Mesodermal cell (in vitro differentiated cells): ENCODE data around the gene BNIP3.
"Not testable (repeated sequence)": the region's sequence is repeated elsewhere in the genome, so short reads cannot be mapped to it uniquely, and the experiment has no call there.

ENCODE experiments used
- H3K27ac ChIP-seq: 2 replicates; pipeline ENCODE4 v1.7.0; 2013; ENCODE audit warnings: mild to moderate bottlenecking, low read depth, low read length, moderate library complexity; ENCODE audit not compliant: severe bottlenecking
- H3K36me3 ChIP-seq: 2 replicates; pipeline ENCODE4 v1.7.1; 2013; ENCODE audit warnings: mild to moderate bottlenecking, low read length, moderate library complexity; ENCODE audit not compliant: control insufficient read depth, insufficient read depth
- H3K4me1 ChIP-seq: one replicate; pipeline ENCODE4 v1.7.1; 2013; ENCODE audit warnings: mild to moderate bottlenecking, low read length; ENCODE audit not compliant: insufficient read depth, control insufficient read depth, poor library complexity, severe bottlenecking
- H3K4me3 ChIP-seq: 2 replicates; pipeline ENCODE4 v1.7.0; 2013; ENCODE audit warnings: low read length, control low read depth, mild to moderate bottlenecking; ENCODE audit not compliant: insufficient read depth, poor library complexity, severe bottlenecking; ENCODE audit errors: extremely low read depth
- H3K9me3 ChIP-seq: 2 replicates; pipeline ENCODE4 v1.7.1; 2013; ENCODE audit warnings: mild to moderate bottlenecking, low read length, moderate library complexity; ENCODE audit not compliant: control insufficient read depth
- WGBS, 2 experiments: methylation state at CpG; one replicate each; pipeline ENCODE4 v1.1.5; 2013; ENCODE audit warnings: missing lambda C conversion rate in 2 of 2; ENCODE audit not compliant: insufficient coverage in 2 of 2; 5-methylcytosine and 5-hydroxymethylcytosine counted together

The BNIP3 gene

DNA sequence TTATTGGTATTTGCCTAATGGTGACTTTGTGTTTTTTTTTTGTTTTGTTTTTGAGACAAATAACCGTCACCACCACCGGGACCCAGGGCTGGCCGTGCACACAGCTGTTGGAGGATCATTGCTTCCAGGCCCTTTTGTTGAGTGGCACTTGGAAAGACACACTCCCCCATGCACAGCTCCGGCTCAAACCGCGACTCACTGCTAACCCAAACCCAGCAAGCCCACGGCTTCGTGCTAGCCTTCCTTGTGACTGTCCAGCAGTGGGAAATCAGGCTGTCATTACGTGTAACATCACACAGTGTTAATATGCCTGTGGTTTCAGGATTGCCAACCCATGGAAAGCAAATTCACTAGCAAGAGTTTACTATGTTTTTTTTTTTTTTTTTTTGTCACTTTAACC, 17.4 kb downstream of the BNIP3 start:
- WGBS, 2 experiments: 93 to 98% methylated on average over 8 to 9 of the region's 9 CpGs
- Histone ChIP-seq H3K36me3 (peaks cover 48% of the 10 kb centered on the region), H3K9me3 (no peaks in the 10 kb centered on the region), H3K4me3 (no peak overlapping the region), H3K4me1 (no peaks in the 10 kb centered on the region), H3K27ac (no peak overlapping the region)

DNA sequence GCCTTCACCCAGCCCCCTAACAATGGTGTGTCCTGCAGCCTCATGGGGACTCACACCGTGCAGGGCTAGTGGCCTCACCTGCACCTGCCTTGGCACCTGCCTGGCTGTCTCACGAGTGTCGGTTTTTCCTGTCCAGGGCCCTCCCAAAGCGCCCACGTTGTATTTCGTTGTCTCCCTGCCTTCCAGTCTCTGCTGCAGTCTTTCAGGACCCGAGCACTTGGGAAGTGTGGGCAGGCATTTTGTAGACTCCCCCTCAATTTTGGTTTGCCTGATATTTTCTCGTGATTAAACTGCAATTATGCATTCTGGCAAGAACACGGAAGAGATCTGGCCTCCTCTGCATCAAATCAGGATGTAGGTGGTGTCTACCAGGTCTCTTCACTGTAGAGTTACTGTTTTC, 17.9 kb downstream of the BNIP3 start:
- Histone ChIP-seq H3K4me3 (no peak overlapping the region), H3K27ac (no peak overlapping the region), H3K36me3 (peaks cover 43% of the 10 kb centered on the region), H3K9me3 (no peaks in the 10 kb centered on the region), H3K4me1 (no peaks in the 10 kb centered on the region)
- WGBS, 2 experiments: 92 to 94% methylated on average over 6 to 9 of the region's 9 CpGs

DNA sequence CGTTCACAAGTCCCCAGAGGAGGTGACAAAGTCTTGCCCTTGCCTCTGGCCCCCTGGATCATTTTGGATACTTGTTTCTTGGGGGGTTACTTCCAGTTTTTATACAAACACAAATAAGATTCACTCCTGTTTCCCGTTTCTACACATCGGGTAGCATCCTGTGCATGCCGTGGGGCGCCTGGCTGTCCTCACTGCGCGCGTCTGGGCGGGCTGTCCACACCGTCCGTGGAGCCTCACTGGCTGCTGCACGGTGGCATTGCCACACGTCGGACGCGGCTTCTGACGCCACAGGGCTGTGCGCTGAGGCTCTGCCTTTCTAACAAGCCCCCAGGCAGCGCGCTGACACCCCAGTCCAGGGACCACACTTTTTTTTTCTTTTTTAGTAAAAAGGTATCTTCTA, 18.4 kb downstream of the BNIP3 start:
- no peaks in the 10 kb centered on the region for H3K4me1 ChIP-seq
- H3K9me3 ChIP-seq: no peaks in the 10 kb centered on the region
- no peak overlapping the region for H3K4me3 ChIP-seq
- no peak overlapping the region for H3K27ac ChIP-seq
- 96 to 99% methylated on average over 14 to 15 of the region's 20 CpGs for WGBS, 2 experiments
- H3K36me3 ChIP-seq: peaks cover 39% of the 10 kb centered on the region

DNA sequence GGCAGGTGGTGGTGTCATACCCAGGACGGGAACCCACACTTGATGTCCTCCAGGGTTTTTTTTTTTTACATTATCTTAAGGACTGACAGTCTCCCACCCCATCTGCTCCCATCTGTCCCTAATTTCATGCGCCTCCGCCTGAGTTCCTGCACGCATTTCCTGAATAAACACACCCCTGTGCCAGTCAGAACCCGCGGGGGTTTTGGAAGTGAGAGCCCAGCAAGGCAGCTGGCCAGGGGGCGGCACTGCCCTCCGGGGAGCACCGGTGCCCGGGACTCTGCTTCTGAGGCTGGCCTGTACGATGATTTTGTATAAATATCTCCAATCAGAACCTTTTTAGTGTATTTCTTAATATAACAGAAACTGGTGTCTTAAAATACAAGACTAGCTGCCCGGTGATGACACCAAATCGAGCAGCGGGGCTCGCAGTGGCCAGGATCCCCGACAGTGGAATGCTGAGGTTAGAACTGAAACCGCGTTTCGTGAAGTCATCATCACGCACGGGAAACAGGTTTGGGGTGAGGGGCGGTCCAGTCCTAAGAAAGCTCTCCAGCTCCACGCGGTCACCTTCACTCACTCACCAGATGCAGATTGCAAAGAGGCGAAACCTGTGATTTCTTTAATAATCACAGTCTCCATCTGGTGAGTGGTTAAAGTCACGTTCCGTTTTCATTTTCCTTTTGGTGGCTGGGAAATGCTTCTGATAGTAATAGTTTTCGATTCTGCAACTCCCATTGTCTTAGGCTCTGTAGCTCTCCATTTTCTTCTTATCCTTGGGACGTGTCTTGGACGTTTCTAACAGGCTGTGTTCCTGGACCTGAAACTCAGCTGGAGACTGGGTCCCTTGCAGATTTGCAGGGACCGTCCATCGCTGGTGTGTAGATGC, 19.7 kb downstream of the BNIP3 start:
- no peaks in the 10 kb centered on the region for H3K9me3 ChIP-seq
- no peaks in the 10 kb centered on the region for H3K4me1 ChIP-seq
- no peak overlapping the region for H3K27ac ChIP-seq
- H3K4me3 ChIP-seq: no peak overlapping the region
- WGBS, 2 experiments: 94 to 97% methylated on average over 21 to 25 of the region's 32 CpGs
- peaks cover 39% of the 10 kb centered on the region for H3K36me3 ChIP-seq

DNA sequence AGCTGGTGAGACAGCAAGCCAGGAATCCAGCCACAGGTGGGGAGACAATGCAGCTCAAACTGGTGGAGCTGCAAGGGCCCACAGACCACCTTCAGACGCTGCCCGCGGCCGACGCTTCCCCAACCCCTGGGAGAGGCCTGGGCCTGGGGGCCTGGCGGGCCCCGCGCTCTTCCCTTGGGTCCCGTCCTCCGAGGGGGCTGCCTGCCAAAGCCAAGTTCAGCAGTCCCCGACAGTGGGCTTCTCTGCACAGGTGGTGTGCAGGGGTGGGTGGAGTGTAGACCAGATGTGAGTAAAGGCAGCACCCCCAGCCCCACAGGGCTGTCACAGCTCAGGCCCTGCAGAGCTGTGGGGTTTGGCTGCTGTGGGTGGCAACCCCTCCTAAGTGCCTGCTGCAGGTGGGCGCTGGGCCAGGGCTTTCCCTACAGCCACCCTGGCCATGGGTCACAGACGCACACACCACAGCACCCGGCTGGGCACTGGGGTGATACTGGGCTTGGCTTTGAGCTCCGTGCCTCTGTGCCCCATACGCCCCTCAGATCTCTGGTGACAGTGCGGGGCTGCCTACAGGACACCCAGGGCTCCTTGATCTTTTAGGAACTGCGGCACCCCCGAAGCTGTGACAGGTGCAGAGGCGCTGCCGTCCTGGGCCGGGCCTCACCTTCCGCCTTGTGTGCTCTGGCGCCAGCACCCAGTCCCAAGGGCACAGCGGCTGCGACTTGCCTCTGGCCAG, 20.5 kb downstream of the BNIP3 start:
- H3K36me3 ChIP-seq: peaks cover 41% of the 10 kb centered on the region
- no peaks in the 10 kb centered on the region for H3K4me1 ChIP-seq
- 95 to 96% methylated on average over 20 to 24 of the region's 26 CpGs for WGBS, 2 experiments
- H3K4me3 ChIP-seq: no peak overlapping the region
- no peaks in the 10 kb centered on the region for H3K9me3 ChIP-seq
- no peak overlapping the region for H3K27ac ChIP-seq

DNA sequence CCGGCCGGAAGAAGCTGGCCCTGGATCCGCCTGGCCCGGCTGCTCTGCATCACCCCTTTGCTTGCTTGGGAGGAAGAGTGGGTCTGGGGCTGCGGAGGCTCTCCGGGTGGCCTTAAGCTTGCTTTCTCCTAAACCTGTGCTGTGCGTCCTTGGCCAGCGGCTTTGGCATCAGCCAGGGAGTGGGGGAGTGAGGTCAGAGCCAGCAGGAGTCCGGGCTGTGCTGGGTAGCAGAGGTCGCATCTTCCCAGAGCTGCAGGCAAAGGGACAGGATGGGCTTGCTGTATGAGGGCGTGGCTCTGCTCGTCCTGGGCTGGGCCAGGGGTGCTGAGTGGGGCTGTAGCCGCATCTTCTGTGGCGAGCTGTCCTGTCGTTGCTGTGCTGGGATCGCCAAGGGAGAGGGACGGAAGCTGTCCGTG, 21.1 kb downstream of the BNIP3 start:
- Histone ChIP-seq H3K4me1 (no peaks in the 10 kb centered on the region), H3K9me3 (no peaks in the 10 kb centered on the region), H3K27ac (no peak overlapping the region), H3K4me3 (no peak overlapping the region), H3K36me3 (peaks cover 44% of the 10 kb centered on the region)
- 93 to 96% methylated on average over 17 of the region's 18 CpGs for WGBS, 2 experiments

DNA sequence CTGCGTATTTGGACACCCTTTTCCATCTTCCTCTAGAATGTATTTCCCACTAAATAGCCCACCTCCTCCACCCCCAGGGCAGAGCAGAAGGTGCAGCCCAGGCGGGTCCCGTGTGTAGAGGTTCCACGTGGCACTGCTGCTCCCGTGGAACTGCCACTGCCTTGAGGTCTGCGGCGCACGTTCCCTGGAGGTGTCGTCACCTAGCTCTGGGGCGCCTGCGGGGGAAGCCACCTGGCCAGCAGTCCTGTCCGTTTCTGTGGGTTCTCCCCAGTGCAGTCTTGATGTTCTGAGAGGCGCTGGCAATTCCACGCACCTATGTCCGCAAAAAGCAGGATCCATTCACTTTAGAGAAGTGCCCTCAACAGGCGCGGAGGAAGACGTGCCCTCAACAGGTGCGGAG, 21.9 kb downstream of the BNIP3 start:
- no peaks in the 10 kb centered on the region for H3K4me1 ChIP-seq
- 96 to 98% methylated on average over 16 to 18 of the region's 19 CpGs for WGBS, 2 experiments
- H3K36me3 ChIP-seq: peaks cover 52% of the 10 kb centered on the region

DNA sequence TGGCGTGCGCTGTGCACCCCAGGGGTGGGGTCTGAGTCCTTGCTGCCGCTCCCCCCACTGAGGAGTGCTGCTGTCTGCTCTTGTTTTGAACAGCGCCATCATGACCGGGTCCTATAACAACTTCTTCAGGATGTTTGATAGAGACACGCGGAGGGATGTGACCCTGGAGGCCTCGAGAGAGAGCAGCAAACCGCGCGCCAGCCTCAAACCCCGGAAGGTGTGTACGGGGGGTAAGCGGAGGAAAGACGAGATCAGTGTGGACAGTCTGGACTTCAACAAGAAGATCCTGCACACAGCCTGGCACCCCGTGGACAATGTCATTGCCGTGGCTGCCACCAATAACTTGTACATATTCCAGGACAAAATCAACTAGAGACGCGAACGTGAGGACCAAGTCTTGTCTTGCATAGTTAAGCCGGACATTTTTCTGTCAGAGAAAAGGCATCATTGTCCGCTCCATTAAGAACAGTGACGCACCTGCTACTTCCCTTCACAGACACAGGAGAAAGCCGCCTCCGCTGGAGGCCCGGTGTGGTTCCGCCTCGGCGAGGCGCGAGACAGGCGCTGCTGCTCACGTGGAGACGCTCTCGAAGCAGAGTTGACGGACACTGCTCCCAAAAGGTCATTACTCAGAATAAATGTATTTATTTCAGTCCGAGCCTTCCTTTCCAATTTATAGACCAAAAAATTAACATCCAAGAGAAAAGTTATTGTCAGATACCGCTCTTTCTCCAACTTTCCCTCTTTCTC, 26.0 kb downstream of the BNIP3 start:
- Histone ChIP-seq H3K4me1 (no peaks in the 10 kb centered on the region), H3K4me3 (no peak overlapping the region), H3K9me3 (no peaks in the 10 kb centered on the region), H3K27ac (no peak overlapping the region), H3K36me3 (peaks cover 63% of the 10 kb centered on the region)
- WGBS, 2 experiments: 95 to 98% methylated on average over 33 to 35 of the region's 38 CpGs

More for the DNA sequence above, 21.9 kb downstream of the BNIP3 start:
- Histone ChIP-seq H3K9me3 (no peaks in the 10 kb centered on the region), H3K27ac (no peak overlapping the region), H3K4me3 (no peak overlapping the region)

DNA sequence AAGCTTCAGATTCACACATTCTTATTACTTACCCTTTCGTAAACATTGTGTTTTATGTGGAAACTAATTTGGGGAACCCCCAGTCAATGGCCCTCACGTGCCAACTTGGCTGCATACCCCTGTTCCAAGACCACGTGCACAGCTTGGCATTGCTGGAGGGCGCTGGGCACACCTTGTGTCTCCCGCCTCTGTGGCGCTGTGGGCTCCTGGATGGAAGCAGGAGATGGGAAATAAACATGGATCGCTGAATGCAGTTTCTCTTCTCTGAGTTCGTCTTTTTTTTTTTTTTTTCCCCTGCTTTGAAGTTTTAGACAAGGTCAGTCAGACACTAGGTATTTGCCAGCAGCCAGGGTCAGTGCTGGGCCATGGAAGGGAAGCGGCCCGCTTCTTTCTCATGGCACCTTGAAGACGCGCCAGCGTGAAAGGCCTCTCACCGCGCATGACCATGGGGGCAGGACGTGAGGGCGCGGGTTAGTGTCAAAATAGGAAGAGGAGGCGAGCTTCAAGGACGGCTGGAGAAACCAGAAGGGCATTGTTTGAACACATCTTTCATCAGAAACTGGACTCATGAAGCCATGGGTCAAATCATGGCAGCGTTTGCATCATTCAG, 27.3 kb downstream of the BNIP3 start:
- H3K36me3 ChIP-seq: peaks cover 66% of the 10 kb centered on the region
- WGBS, 2 experiments: 93 to 100% methylated on average over 18 to 20 of the region's 21 CpGs
- H3K27ac ChIP-seq: no peak overlapping the region
- H3K9me3 ChIP-seq: no peaks in the 10 kb centered on the region
- no peak overlapping the region for H3K4me3 ChIP-seq
- H3K4me1 ChIP-seq: peaks cover 3% of the 10 kb centered on the region

DNA sequence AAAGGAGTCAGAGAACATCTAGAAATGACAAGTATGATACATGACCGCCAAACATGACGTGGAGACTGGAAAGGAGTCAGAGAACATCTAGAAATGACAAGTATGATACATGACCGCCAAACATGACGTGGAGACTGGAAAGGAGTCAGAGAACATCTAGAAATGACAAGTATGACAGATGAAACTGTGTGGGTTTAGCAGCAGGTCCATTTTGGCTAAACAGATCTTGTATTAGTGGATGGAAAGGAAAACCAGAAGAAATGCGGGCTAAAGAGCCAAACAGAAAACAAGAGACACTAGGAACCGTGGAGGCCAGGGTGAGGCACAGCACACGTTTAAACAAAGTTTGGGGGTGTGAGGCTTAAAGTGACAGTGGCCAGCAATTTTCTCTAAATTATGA, 31.8 kb downstream of the BNIP3 start:
- WGBS, 2 experiments: 94 to 96% methylated on average over 3 to 5 of the region's 7 CpGs

More for the DNA sequence above, 31.8 kb downstream of the BNIP3 start:
- H3K4me1 ChIP-seq: peaks cover 38% of the 10 kb centered on the region
- not testable (repeated sequence) for H3K9me3 ChIP-seq, H3K4me3 ChIP-seq, H3K27ac ChIP-seq
- H3K36me3 ChIP-seq: peaks cover 83% of the 10 kb centered on the region
